ENCODE data around the gene PACS1.

Gene PACS1

DNA sequence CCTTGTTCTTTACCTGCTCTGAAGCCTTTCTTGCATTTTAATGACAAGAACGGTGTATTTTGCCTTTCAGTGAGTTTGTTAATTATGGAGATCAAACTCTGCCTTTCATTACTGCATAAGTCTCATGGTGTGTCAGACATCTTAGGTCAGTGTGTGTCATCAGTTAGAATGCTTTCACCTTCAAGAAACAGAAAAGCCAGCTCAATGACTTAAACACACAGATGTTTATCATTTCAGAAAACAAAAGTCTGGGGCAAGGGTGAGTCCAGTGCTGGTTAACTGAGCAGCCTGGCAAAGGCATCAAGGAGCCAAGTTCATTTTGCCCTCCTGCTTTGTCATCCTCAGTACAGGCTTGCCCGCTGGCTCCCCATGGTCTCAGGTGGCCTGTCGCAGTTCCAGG lies 54.5 kb downstream of the PACS1 start:
- H3K9me3 ChIP-seq (ENCODE audit: control insufficient read depth, insufficient read depth, low read length) = no peaks in the 10 kb centered on the region
- peaks cover 2% of the 10 kb centered on the region; the same call in 1 of the 2 replicates for H3K4me1 ChIP-seq (ENCODE audit: control insufficient read depth, insufficient read depth, low read length)
- no peaks in the 10 kb centered on the region for H3K27me3 ChIP-seq (ENCODE audit: control insufficient read depth, insufficient read depth, low read length)
- H3K4me3 ChIP-seq (ENCODE audit: low read length) = no peak overlapping the region
- DNase-seq (ENCODE audit: low read depth, low spot score) = no peak
- H3K36me3 ChIP-seq (ENCODE audit: control insufficient read depth, insufficient read depth, low read length) = no peaks in the 10 kb centered on the region
- no peak overlapping the region for H3K27ac ChIP-seq (ENCODE audit: low read length)
- no CpG with 5 or more reads among the region's 3 CpGs for WGBS (ENCODE audit: insufficient coverage, insufficient read length)

- H3K4me3 ChIP-seq (ENCODE audit: low read length) = no peak overlapping the region
- H3K27ac ChIP-seq (ENCODE audit: low read length) = no peak overlapping the region
These were observed 56.0 kb downstream of the PACS1 start for GRCh38 chr11:66126064-66126463.

GRCh38 chr11:66126808-66127555 lies 56.9 kb downstream of the PACS1 start:
- H3K27ac ChIP-seq (ENCODE audit: low read length) = no peak overlapping the region
- WGBS (ENCODE audit: insufficient coverage, insufficient read length) = no CpG with 5 or more reads among the region's 14 CpGs
- H3K27me3 ChIP-seq (ENCODE audit: control insufficient read depth, insufficient read depth, low read length) = no peaks in the 10 kb centered on the region
- no peaks in the 10 kb centered on the region for H3K9me3 ChIP-seq (ENCODE audit: control insufficient read depth, insufficient read depth, low read length)
- DNase-seq (ENCODE audit: low read depth, low spot score) = no peak
- H3K4me1 ChIP-seq (ENCODE audit: control insufficient read depth, insufficient read depth, low read length) = peaks cover 2% of the 10 kb centered on the region; the same call in 1 of the 2 replicates
- no peaks in the 10 kb centered on the region for H3K36me3 ChIP-seq (ENCODE audit: control insufficient read depth, insufficient read depth, low read length)
- H3K4me3 ChIP-seq (ENCODE audit: low read length) = no peak overlapping the region

More at GRCh38 chr11:66126064-66126463, 56.0 kb downstream of the PACS1 start:
- DNase-seq (ENCODE audit: low read depth, low spot score) = no peak
- Histone ChIP-seq H3K4me1 (ENCODE audit: control insufficient read depth, insufficient read depth, low read length) (peaks cover 2% of the 10 kb centered on the region; the same call in 1 of the 2 replicates), H3K27me3 (ENCODE audit: control insufficient read depth, insufficient read depth, low read length) (no peaks in the 10 kb centered on the region), H3K9me3 (ENCODE audit: control insufficient read depth, insufficient read depth, low read length) (no peaks in the 10 kb centered on the region), H3K36me3 (ENCODE audit: control insufficient read depth, insufficient read depth, low read length) (no peaks in the 10 kb centered on the region)
- WGBS (ENCODE audit: insufficient coverage, insufficient read length) = no CpG with 5 or more reads among the region's 3 CpGs

DNA sequence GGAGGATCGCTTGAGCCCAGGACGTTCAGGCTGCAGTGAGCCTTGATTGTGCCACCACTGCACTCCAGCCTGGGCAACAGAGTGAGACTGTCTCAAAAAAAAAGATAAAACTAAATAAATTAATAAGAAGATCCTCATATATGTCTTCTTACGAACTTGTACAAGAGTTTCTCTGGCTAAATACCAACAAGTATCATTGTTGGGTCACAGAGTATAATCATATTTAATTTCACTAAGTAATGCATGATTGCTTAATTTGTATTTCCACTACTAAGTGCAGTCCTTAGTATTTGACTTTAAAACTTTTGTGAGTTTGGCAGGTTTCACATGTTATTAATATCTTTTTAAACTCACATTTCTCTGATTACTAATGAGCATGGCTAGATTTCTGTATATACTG lies 60.9 kb downstream of the PACS1 start:
- Histone ChIP-seq H3K4me1 (ENCODE audit: control insufficient read depth, insufficient read depth, low read length) (peaks cover 2% of the 10 kb centered on the region; the same call in 1 of the 2 replicates), H3K27ac (ENCODE audit: low read length) (no peak overlapping the region), H3K9me3 (ENCODE audit: control insufficient read depth, insufficient read depth, low read length) (no peaks in the 10 kb centered on the region), H3K4me3 (ENCODE audit: low read length) (no peak overlapping the region), H3K36me3 (ENCODE audit: control insufficient read depth, insufficient read depth, low read length) (no peaks in the 10 kb centered on the region), H3K27me3 (ENCODE audit: control insufficient read depth, insufficient read depth, low read length) (no peaks in the 10 kb centered on the region)
- DNase-seq (ENCODE audit: low read depth, low spot score) = no peak
- no CpG with 5 or more reads among the region's 3 CpGs for WGBS (ENCODE audit: insufficient coverage, insufficient read length)

DNA sequence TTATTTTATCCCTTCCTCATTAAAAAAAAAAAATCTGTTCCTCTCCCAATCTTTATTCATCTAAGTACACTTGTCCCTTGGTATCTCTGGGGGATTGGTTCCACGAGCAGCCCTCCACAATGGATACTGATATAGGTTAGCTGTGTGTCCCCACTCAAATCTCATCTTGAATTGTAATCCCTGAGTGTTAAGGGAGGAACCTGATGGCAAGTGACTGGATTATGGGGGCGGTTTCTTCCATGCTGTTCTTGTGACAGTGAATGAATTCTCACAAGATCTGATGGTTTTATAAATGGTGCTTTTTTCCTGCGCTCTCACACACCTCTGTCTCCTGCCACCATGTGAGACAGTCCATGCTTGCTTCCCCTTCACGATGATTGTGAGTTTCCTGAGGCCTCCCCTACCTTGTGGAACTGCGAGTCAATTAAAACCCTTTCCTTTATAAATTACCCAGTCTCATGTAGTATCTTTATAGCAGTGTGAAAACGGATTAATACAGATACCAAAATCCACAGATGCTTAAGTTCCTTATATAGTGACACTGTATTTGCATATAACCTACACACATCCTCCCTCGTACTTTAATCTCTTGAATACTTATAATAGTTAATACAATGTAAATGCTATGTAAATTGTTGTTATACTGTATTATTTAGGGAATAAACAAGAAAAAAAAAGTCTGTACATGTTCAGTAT lies 62.0 kb downstream of the PACS1 start:
- Histone ChIP-seq H3K4me3 (ENCODE audit: low read length) (no peak overlapping the region), H3K4me1 (ENCODE audit: control insufficient read depth, insufficient read depth, low read length) (peaks cover 2% of the 10 kb centered on the region; the same call in 1 of the 2 replicates), H3K27ac (ENCODE audit: low read length) (no peak overlapping the region), H3K27me3 (ENCODE audit: control insufficient read depth, insufficient read depth, low read length) (no peaks in the 10 kb centered on the region), H3K36me3 (ENCODE audit: control insufficient read depth, insufficient read depth, low read length) (no peaks in the 10 kb centered on the region), H3K9me3 (ENCODE audit: control insufficient read depth, insufficient read depth, low read length) (no peaks in the 10 kb centered on the region)
- DNase-seq (ENCODE audit: low read depth, low spot score) = no peak
- WGBS (ENCODE audit: insufficient coverage, insufficient read length) = no CpG with 5 or more reads among the region's 7 CpGs

- no peak for DNase-seq (ENCODE audit: low read depth, low spot score)
- Histone ChIP-seq H3K9me3 (ENCODE audit: control insufficient read depth, insufficient read depth, low read length) (no peaks in the 10 kb centered on the region), H3K4me3 (ENCODE audit: low read length) (no peak overlapping the region), H3K4me1 (ENCODE audit: control insufficient read depth, insufficient read depth, low read length) (no peaks in the 10 kb centered on the region), H3K27ac (ENCODE audit: low read length) (no peak overlapping the region), H3K27me3 (ENCODE audit: control insufficient read depth, insufficient read depth, low read length) (no peaks in the 10 kb centered on the region), H3K36me3 (ENCODE audit: control insufficient read depth, insufficient read depth, low read length) (no peaks in the 10 kb centered on the region)
- no CpG with 5 or more reads among the region's 6 CpGs for WGBS (ENCODE audit: insufficient coverage, insufficient read length)
These were observed 63.2 kb downstream of the PACS1 start for GRCh38 chr11:66133216-66133775.

DNA sequence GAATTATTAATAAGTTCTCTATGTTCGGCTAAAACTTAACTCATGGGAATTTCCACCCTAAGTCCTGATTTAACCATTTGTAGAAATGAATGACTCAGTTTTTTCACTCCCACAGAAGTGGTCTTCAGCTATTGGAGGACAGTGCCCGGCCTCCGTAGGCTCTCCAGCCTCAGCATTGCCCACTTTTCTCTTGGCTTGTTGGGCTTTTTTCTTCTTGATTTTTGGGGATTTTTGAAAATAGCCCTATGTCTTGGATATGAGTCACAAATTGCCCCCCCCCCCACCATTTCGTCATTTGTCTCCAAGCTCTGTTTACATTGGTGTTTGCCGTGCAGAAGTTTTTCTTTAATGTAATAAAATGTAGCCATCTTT lies 66.7 kb downstream of the PACS1 start:
- Histone ChIP-seq H3K27ac (ENCODE audit: low read length) (no peak overlapping the region), H3K4me1 (ENCODE audit: control insufficient read depth, insufficient read depth, low read length) (no peaks in the 10 kb centered on the region), H3K36me3 (ENCODE audit: control insufficient read depth, insufficient read depth, low read length) (no peaks in the 10 kb centered on the region), H3K9me3 (ENCODE audit: control insufficient read depth, insufficient read depth, low read length) (no peaks in the 10 kb centered on the region), H3K4me3 (ENCODE audit: low read length) (no peak overlapping the region), H3K27me3 (ENCODE audit: control insufficient read depth, insufficient read depth, low read length) (no peaks in the 10 kb centered on the region)
- DNase-seq (ENCODE audit: low read depth, low spot score) = no peak
- no CpG with 5 or more reads among the region's 5 CpGs for WGBS (ENCODE audit: insufficient coverage, insufficient read length)

GRCh38 chr11:66139817-66140404 lies 69.8 kb downstream of the PACS1 start:
- Histone ChIP-seq H3K4me3 (ENCODE audit: low read length) (no peak overlapping the region), H3K27me3 (ENCODE audit: control insufficient read depth, insufficient read depth, low read length) (no peaks in the 10 kb centered on the region), H3K4me1 (ENCODE audit: control insufficient read depth, insufficient read depth, low read length) (no peaks in the 10 kb centered on the region), H3K36me3 (ENCODE audit: control insufficient read depth, insufficient read depth, low read length) (no peaks in the 10 kb centered on the region), H3K9me3 (ENCODE audit: control insufficient read depth, insufficient read depth, low read length) (no peaks in the 10 kb centered on the region), H3K27ac (ENCODE audit: low read length) (no peak overlapping the region)
- DNase-seq (ENCODE audit: low read depth, low spot score) = no peak
- WGBS (ENCODE audit: insufficient coverage, insufficient read length) = no CpG with 5 or more reads among the region's 7 CpGs

DNA sequence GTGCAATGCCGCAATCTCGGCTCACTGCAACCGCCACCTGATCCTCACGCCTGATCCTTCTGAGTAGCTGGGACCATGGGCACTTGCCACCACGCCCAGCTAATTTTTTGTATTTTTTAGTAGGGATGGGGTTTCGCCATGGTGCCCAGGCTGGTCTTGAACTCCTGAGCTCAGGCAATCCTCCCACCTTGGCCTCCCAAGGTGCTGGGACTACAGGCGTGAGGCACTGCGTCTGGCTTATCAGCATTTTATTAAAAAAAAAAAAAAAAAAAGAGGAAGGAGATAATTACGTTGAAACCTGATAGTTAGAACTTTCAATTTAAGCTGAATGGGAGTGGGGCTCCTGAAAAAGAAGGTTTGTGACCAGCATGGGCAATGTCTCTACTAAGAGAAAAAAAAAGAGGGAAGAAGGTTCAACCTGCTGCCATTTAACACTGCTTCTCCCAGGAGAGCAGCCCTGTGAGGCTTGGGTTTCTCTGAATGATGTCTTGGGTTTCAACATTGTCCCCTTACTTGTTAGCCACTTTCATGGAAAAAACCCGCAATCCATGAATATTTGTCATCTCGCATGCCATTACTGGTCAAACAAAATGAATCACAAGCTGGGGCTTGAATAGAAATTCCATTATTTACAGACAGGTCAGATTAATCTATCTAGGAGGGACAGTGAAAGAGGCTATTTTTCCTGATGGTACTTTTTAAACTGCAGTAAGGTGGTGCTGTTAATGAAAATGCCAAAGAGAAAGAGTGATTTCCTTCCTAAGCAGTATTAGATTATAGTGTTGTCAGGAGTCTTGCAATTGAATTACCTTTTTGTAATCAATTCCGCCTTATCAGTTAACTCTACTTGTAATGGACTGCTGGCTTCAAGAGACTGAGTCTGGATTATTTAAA lies 72.5 kb downstream of the PACS1 start:
- Histone ChIP-seq H3K27me3 (ENCODE audit: control insufficient read depth, insufficient read depth, low read length) (no peaks in the 10 kb centered on the region), H3K4me3 (ENCODE audit: low read length) (no peak overlapping the region), H3K9me3 (ENCODE audit: control insufficient read depth, insufficient read depth, low read length) (no peaks in the 10 kb centered on the region), H3K4me1 (ENCODE audit: control insufficient read depth, insufficient read depth, low read length) (no peaks in the 10 kb centered on the region), H3K27ac (ENCODE audit: low read length) (no peak overlapping the region), H3K36me3 (ENCODE audit: control insufficient read depth, insufficient read depth, low read length) (no peaks in the 10 kb centered on the region)
- WGBS (ENCODE audit: insufficient coverage, insufficient read length) = no CpG with 5 or more reads among the region's 12 CpGs
- no peak for DNase-seq (ENCODE audit: low read depth, low spot score)

- Histone ChIP-seq H3K27me3 (ENCODE audit: control insufficient read depth, insufficient read depth, low read length) (no peaks in the 10 kb centered on the region), H3K4me1 (ENCODE audit: control insufficient read depth, insufficient read depth, low read length) (no peaks in the 10 kb centered on the region), H3K27ac (ENCODE audit: low read length) (no peak overlapping the region), H3K36me3 (ENCODE audit: control insufficient read depth, insufficient read depth, low read length) (no peaks in the 10 kb centered on the region), H3K4me3 (ENCODE audit: low read length) (no peak overlapping the region), H3K9me3 (ENCODE audit: control insufficient read depth, insufficient read depth, low read length) (no peaks in the 10 kb centered on the region)
- WGBS (ENCODE audit: insufficient coverage, insufficient read length) = no CpG with 5 or more reads among the region's 3 CpGs
- no peak for DNase-seq (ENCODE audit: low read depth, low spot score)
These were observed 73.1 kb downstream of the PACS1 start for GRCh38 chr11:66143264-66143566.
